AG04450 (cell line): ENCODE results near the gene IQCK. TPM values are rescaled to one million over a fixed set of nuclear protein-coding genes. Genes with fewer than 3 reads are reported as not detected.
"Not testable (repeated sequence)": the region's sequence is repeated elsewhere in the genome, so short reads cannot be mapped to it uniquely, and the experiment has no call there.

ENCODE experiments used
- CTCF ChIA-PET: fragments of 300-600, 350-600 bp; formaldehyde crosslinking; extraction: SDS; loops from one replicate; lab custom pipeline; 2022; ENCODE audit warnings: antibody characterized with exemption, inconsistent platforms; lab: Charles Lee
- POLR2A ChIA-PET: fragments of 350-600 bp; formaldehyde crosslinking; extraction: SDS; loops from one replicate; lab custom pipeline; 2021; ENCODE audit warnings: antibody characterized with exemption, inconsistent platforms; lab: Yijun Ruan, JAX
- DNase-seq: peaks from one replicate; pipeline ENCODE4 v3.0.0-alpha.2; 2011; ENCODE audit warnings: low read depth, low spot score
- H3K27ac ChIP-seq: one replicate; pipeline ENCODE4 v1.5.1; 2012; ENCODE audit warnings: low read depth, low read length, control low read depth
- H3K27me3 ChIP-seq: one replicate; pipeline ENCODE4 v1.6.0; 2012; ENCODE audit warnings: low read length; ENCODE audit not compliant: control insufficient read depth, insufficient read depth
- H3K4me3 ChIP-seq: 2 replicates; pipeline ENCODE4 v1.5.1; 2011; ENCODE audit warnings: mild to moderate bottlenecking, low read depth, low read length, control low read depth
- H3K9me3 ChIP-seq: 2 replicates; pipeline ENCODE4 v1.5.1; 2012; ENCODE audit warnings: low read length; ENCODE audit not compliant: control insufficient read depth, insufficient read depth
- CTCF ChIP-seq: IDR thresholded peaks from 2 replicates; pipeline ENCODE4 v1.5.1; 2011; ENCODE audit warnings: low read depth, low read length, control low read depth, inconsistent platforms
- polyA plus RNA-seq: library from polyadenylated mRNA; depleted of rRNA; stranded (reverse); fragments of >200 nt; gene quantifications from 2 replicates; pipeline ENCODE4 v1.2.3, GENCODE V29; 2011

The IQCK gene
- polyA plus RNA-seq, 1 experiment = 18.0 TPM

GRCh38 chr16:19716183-19716582 lies 1.9 kb upstream of the IQCK start:
- no peaks in the 10 kb centered on the region for H3K9me3 ChIP-seq
- peak overlapping the region; percentile 90 for H3K4me3 ChIP-seq
- ChIA-PET POLR2A (no interaction called here), CTCF (no interaction called here)
- DNase-seq = no peak
- H3K27me3 ChIP-seq = no peaks in the 10 kb centered on the region
- H3K27ac ChIP-seq = no peak overlapping the region
- no peak for TF ChIP-seq CTCF

DNA sequence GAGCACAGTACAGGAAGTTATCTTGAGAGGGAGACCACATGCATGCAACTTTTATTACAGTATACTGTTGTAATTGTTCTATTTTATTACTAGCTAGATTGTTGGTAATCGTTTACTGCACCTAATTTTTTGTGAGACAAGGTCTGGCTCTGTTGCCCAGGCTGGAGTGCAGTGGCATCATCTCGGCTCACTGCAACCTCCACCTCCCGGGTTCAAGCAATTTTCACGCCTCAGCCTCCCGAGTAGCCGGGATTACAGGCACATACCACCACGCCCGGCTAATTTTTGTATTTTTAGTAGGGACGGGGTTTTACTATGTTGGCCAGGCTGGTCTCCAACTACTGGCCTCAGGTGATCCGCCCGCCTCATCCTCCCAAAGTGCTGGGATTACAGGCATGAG lies 1.3 kb upstream of the IQCK start:
- not testable (repeated sequence) for H3K9me3 ChIP-seq

DNA sequence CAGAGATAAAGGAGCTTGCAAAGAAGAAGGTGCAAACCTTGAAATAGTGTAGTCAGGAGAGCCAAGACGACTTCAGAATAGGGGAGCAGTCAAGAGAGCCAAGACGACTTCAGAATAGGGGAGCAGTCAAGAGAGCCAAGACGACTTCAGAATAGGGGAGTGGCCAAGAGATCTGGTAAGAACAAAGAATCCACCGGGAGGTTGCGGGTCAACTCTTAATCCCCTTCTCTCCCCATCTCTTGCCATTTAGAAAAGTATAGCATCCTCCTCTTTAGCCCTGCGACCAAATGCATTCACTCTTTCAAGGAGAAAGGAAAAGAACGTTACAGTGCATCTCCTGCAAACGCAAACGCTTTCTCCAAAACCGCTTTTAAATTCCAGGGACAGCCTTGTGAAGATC lies 757 bp upstream of the IQCK start:
- TF ChIP-seq CTCF = no peak
- H3K27me3 ChIP-seq = no peaks in the 10 kb centered on the region
- H3K27ac ChIP-seq = peak overlapping the region; percentile 87
- H3K4me3 ChIP-seq = peak overlapping the region; percentile 90
- no peak for DNase-seq
- ChIA-PET POLR2A (interaction anchor here (0.5 to 1.2 kb wide), 3 partner anchors 94 to 162 kb away, joined by 3 to 4 read pairs (median 4); partner anchors contain the start of gene VPS35L), CTCF (interaction anchor here (2.2 kb wide), 1 partner anchor 169 kb away, joined by 7 read pairs; no protein-coding TSS in a partner anchor)
- no peaks in the 10 kb centered on the region for H3K9me3 ChIP-seq

More for the DNA sequence above, 1.3 kb upstream of the IQCK start:
- H3K27ac ChIP-seq, DNase-seq, POLR2A ChIA-PET, H3K27me3 ChIP-seq: not testable (repeated sequence)
- H3K4me3 ChIP-seq = peak overlapping the region; percentile 90
- CTCF ChIA-PET = interaction anchor here (2.2 kb wide), 1 partner anchor 170 kb away, joined by 7 read pairs; no protein-coding TSS in a partner anchor

- no peak for TF ChIP-seq CTCF
- ChIA-PET CTCF (interaction anchor here (0.9 to 2.2 kb wide), 2 partner anchors 163 to 168 kb away, joined by 3 to 7 read pairs; partner anchors contain the start of gene VPS35L), POLR2A (interaction anchor here (1.2 kb wide), 1 partner anchor 163 kb away, joined by 4 read pairs; the partner anchor contains the start of gene VPS35L)
- no peaks in the 10 kb centered on the region for H3K27me3 ChIP-seq
- no peaks in the 10 kb centered on the region for H3K9me3 ChIP-seq
- no peak for DNase-seq
- H3K27ac ChIP-seq = no peak overlapping the region
- peak overlapping the region; percentile 90 for H3K4me3 ChIP-seq
Measured at GRCh38 chr16:19718624-19718965, 524 bp downstream of the IQCK start.

DNA sequence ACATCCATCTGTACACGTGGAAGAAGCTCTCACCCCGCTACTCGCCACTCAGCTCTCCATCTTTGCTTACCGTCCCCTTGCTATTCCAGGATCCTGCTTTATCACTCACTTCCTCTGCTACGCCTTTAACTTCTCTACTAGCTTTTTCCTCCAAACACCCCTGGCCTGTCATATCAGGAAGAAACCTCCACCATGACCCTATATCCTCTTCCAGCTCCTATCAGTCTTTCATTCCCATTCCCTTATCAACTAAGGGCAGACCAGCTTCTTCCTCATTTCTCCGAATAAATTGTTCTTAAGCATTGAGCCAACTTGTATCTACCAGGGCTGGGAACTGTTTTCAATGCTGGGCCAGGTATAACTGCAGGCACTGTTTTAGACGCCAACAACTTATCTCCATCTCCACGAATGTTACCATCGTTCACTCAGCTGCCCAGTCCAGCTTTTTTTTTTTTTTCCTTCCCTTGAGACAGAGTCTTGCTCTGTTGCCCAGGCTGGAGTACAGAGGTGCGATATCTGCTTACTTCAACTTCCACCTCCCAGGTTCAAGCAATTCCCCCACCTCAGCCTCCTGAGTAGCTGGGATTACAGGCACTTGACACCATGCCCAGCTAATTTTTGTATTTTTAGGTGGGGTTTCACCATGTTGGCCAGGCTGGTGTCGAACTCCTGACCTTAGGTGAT lies 4.3 kb downstream of the IQCK start:
- no peak overlapping the region for H3K27ac ChIP-seq
- TF ChIP-seq CTCF = no peak
- H3K9me3 ChIP-seq = no peaks in the 10 kb centered on the region
- H3K27me3 ChIP-seq = no peaks in the 10 kb centered on the region
- no peak overlapping the region for H3K4me3 ChIP-seq
- ChIA-PET POLR2A (interaction anchor here (0.6 kb wide), 2 partner anchors 19 to 116 kb away, joined by 3 read pairs; no protein-coding TSS in a partner anchor), CTCF (interaction anchor here (1.2 kb wide), 2 partner anchors 121 to 164 kb away, joined by 5 read pairs; no protein-coding TSS in a partner anchor)
- no peak for DNase-seq
